Right lung (tissue), 5 donors: ENCODE data around the gene RELA. TPM values are rescaled to one million over a fixed set of nuclear protein-coding genes. Genes with fewer than 3 reads are reported as not detected.

Experiments
- DNase-seq, 2 donors: peaks; one replicate each; pipeline ENCODE4 v3.0.0-alpha.2; 2013
- polyA plus RNA-seq, 5 donors: library from polyadenylated mRNA; unstranded; fragments of 120-200 nt; gene quantifications; one replicate each; pipeline versions ENCODE4 v1.2.1 to v1.2.3, GENCODE V29; 2013; ENCODE audit warnings: inconsistent platforms in 1 of 5, low replicate concordance in 1 of 5; ENCODE audit not compliant: insufficient read length in 5 of 5, insufficient read depth in 1 of 5

Gene RELA
- polyA plus RNA-seq, 5 donors: 43.0 to 68.0 (median 53.2) TPM

- no peak for DNase-seq
These were observed 46.7 kb downstream of the RELA start for GRCh38 chr11:65615950-65616574.

GRCh38 chr11:65615229-65615949 is 47.3 kb downstream of the RELA start, which contains the start of gene PCNX3:
TSS of gene PCNX3 (plus strand) at chr11:65615776. CDS start at chr11:65616312, 536 bp downstream.
- peak; percentile 100 for DNase-seq

- no peak for DNase-seq
These were observed 49.4 kb downstream of the RELA start for GRCh38 chr11:65613091-65613928.

- DNase-seq: no peak
These were observed 50.0 kb downstream of the RELA start for GRCh38 chr11:65612691-65613090.

GRCh38 chr11:65611758-65612603 is 50.7 kb downstream of the RELA start:
- DNase-seq: no peak

- DNase-seq: no peak
These were observed 51.5 kb downstream of the RELA start for GRCh38 chr11:65611028-65611757.

GRCh38 chr11:65610404-65610803 is 52.3 kb downstream of the RELA start:
- DNase-seq: no peak

GRCh38 chr11:65609665-65610064 is 53.1 kb downstream of the RELA start:
- no peak for DNase-seq

- no peak for DNase-seq
These were observed 53.5 kb downstream of the RELA start for GRCh38 chr11:65609229-65609628.

GRCh38 chr11:65607614-65608426 is 54.9 kb downstream of the RELA start:
- DNase-seq: no peak

GRCh38 chr11:65606876-65607613 is 55.7 kb downstream of the RELA start:
- DNase-seq: peak; percentile 86

- DNase-seq: no peak
These were observed 58.5 kb downstream of the RELA start for GRCh38 chr11:65604258-65604657.

Other genes with a start within 250 kb of the RELA start
- gene NEAT1, start 240.1 kb downstream of the RELA start, polyA plus RNA-seq: 100 to 1,000 TPM; 119 to 179 (median 132) TPM
- gene MALAT1, start 163.9 kb downstream of the RELA start, polyA plus RNA-seq: 100 to 1,000 TPM; 547 to 979 (median 604) TPM
- 10 to 100 TPM; 47.2 to 77.3 (median 55.2) TPM for gene SCYL1, start 137.8 kb downstream of the RELA start, polyA plus RNA-seq
- gene LTBP3, start 104.6 kb downstream of the RELA start, polyA plus RNA-seq: 100 to 1,000 TPM; 184 to 305 (median 276) TPM
- gene ZNRD2, start 92.4 kb downstream of the RELA start, polyA plus RNA-seq: 10 to 100 TPM; 39.0 to 70.6 (median 56.0) TPM
- gene FAM89B, start 90.4 kb downstream of the RELA start, polyA plus RNA-seq: 10 to 100 TPM; 20.5 to 47.9 (median 28.7) TPM
- gene EHBP1L1, start 86.9 kb downstream of the RELA start, polyA plus RNA-seq: 10 to 100 TPM; 25.0 to 47.6 (median 36.5) TPM
- gene KCNK7, start 67.1 kb downstream of the RELA start, polyA plus RNA-seq: under 1 TPM; 0.18 to 0.85 (median 0.55) TPM
- 10 to 100 TPM; 32.5 to 72.7 (median 49.3) TPM for gene MAP3K11, start 48.7 kb downstream of the RELA start, polyA plus RNA-seq
- 10 to 100 TPM; 15.5 to 35.0 (median 20.9) TPM for gene PCNX3, start 47.1 kb downstream of the RELA start, polyA plus RNA-seq
- gene SIPA1, start 24.8 kb downstream of the RELA start, polyA plus RNA-seq: 10 to 100 TPM; 32.6 to 55.0 (median 40.6) TPM
- 10 to 100 TPM; 52.2 to 68.8 (median 62.9) TPM for gene KAT5, start 49.3 kb upstream of the RELA start, polyA plus RNA-seq
- 10 to 100 TPM; 32.4 to 67.8 (median 41.4) TPM for gene RNASEH2C, start 57.9 kb upstream of the RELA start, polyA plus RNA-seq
- 1 to 10 TPM; 2.2 to 4.2 (median 3.4) TPM for gene AP5B1, start 118.1 kb upstream of the RELA start, polyA plus RNA-seq
- gene OVOL1, start 124.1 kb upstream of the RELA start, polyA plus RNA-seq: under 1 TPM; 0.07 to 0.60 (median 0.29) TPM
- gene SNX32, start 171.0 kb upstream of the RELA start, polyA plus RNA-seq: 1 to 10 TPM; 1.6 to 5.2 (median 3.1) TPM
- 100 to 1,000 TPM; 574 to 838 (median 723) TPM for gene CFL1, start 195.3 kb upstream of the RELA start, polyA plus RNA-seq
- 10 to 100 TPM; 37.0 to 57.3 (median 48.7) TPM for gene MUS81, start 197.5 kb upstream of the RELA start, polyA plus RNA-seq
- 100 to 1,000 TPM; 107 to 194 (median 144) TPM for gene EFEMP2, start 209.9 kb upstream of the RELA start, polyA plus RNA-seq
- gene CTSW, start 216.9 kb upstream of the RELA start, polyA plus RNA-seq: 1 to 10 TPM; 2.6 to 6.3 (median 6.1) TPM
- 10 to 100 TPM; 72.3 to 87.4 (median 76.5) TPM for gene FIBP, start 225.6 kb upstream of the RELA start, polyA plus RNA-seq
- 10 to 100 TPM; 10.2 to 37.1 (median 11.4) TPM for gene CCDC85B, start 227.8 kb upstream of the RELA start, polyA plus RNA-seq
- gene FOSL1, start 237.5 kb upstream of the RELA start, polyA plus RNA-seq: under 1 TPM in 3 of 5 donors, not detected in 2; 0.12 to 0.19 (median 0.13) TPM